HG02852 (cell line): ENCODE results near the gene LENG8.

Experiments used
- ATAC-seq: cut with Tn5 transposase; IDR thresholded peaks from one replicate; pipeline ENCODE4 v1.9.1; 2021; ENCODE audit warnings: mild to moderate bottlenecking, moderate library complexity; ENCODE audit not compliant: unreplicated experiment

The LENG8 gene

DNA sequence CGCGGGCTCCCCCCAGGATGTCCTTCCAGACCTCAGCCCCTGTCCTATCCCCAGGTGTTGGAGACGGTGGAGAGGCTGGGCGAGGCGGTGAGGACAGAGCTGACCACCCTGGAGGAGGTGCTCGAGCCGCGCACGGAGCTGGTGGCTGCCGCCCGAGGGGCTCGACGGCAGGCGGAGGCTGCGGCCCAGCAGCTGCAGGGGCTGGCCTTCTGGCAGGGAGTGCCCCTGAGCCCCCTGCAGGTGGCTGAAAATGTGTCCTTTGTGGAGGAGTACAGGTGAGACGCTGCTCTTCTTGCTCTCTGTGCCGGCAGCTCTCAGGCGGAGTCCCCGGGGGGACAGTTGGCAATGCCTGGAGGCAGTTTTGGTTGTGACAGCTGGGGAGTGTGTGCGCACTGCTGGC, 26.9 kb upstream of the LENG8 start:
- ATAC-seq: no peak

GRCh38 chr19:54424201-54424600, 24.8 kb upstream of the LENG8 start:
- ATAC-seq: no peak

DNA sequence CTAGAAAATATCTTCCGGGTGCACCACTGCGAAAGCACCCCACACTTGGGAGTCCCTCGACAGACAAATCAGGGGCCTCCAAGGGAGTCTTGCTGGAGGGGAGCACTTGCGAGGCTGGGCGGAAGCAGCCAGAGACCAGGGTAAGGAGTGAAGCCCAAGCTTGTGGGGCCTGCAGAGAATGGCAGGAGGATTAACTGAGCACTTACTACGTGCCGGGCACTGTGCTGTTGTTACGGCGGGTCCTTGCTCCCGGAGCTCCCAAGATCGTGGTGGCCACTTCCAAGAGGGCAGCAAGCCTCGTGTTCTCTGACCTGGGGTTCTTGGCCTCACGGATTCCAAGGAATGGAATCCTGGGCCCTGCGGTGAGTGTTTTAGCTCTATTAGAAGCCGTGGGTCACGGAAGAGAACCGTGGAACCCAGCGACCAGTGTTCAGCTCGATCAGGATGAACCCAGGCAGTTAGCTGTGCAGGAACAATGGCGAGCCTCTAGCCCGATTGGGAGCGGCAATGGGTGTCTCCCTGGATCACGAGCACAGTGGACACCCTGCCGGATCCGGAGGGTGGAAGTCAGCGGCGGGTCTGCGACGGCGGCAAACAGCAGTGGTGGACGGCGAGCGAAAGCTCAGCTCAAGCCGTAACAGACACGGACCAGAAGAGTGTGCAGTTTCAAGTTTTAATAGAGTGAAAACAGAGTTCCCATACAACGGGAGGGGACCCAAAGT, 24.2 kb upstream of the LENG8 start:
- ATAC-seq: no peak

- no peak for ATAC-seq
These were observed 23.6 kb upstream of the LENG8 start for GRCh38 chr19:54425382-54425723.

DNA sequence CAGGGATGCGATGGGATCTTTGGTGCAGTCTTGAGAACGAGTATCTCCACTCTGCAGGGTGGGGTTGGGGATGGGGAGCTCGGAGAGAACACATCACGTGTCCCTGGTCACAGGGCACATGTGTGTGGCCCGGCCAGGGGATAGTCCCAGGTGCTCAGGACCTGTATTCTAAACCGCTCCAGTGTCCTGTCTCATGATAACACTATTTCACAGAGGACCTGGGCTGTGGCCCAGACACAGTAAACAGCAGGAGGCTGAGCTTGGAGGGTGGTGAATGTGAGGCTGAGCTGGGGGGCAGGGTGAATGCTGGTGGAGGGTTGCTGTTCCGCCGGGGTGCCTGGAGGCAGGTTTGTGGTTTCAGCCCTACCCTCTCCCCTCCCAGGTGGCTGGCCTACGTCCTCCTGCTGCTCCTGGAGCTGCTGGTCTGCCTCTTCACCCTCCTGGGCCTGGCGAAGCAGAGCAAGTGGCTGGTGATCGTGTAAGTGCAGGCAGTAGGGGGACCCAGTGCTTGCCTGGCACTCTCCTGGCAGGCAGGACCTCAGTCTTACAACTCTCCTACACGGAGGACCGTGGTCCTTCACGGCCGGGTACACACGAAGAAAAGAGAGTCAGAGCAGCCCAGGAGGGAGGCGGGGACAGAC, 22.6 kb upstream of the LENG8 start:
- ATAC-seq: no peak

GRCh38 chr19:54427586-54427985, 21.4 kb upstream of the LENG8 start:
- no peak for ATAC-seq

DNA sequence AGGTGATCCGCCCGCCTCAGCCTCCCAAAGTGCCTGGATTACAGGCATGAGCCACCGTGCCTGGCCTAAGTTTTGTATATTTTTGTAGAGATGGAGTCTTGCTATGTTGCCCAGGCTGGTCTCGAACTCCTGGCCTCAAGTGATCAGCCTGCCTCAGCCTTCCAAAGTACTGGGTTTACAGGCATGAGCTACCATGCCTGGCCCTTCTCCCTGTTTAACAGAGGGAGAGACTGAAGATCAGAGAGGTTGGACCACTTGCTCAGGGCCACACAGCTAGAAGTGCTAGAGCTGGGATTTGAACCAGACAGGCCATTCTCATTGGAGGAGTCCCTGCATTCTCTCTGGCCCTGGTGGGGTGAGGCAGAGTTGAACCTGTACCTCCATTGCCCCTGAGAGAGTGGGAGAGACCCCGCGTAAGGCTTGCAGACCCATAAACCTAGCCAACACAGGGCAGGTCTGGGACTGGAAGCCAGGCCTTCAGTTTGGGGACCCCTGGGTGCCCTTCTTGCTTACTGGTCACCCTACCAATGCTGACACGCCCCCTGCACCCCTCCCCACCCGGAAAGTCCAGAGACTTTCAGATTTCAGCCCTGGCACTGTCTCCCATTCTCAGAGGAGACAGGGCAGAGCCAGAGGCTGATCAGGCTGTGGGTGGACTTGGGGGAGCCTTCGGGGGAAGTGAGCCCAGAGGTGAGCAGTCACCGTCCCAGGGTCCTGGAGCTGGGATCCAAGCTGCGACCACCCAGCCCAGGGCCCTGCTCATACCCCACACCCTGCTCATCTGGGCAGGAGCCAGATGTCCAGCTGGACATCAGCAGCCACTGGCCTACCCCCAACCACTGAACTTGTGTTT, 20.4 kb upstream of the LENG8 start:
- no peak for ATAC-seq

DNA sequence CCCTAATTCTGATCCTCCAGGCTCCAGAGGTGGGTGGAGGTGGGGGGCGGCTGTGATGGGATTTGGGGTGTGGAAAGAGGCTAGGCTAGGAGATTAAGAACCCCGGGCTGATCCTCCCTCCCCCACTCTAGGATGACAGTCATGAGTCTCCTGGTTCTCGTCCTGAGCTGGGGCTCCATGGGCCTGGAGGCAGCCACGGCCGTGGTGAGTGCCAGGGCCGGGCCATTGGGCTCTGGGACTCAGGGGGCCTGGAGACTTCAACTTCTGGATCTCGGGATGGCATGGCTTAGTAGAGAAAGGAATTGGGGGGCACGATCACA, 19.9 kb upstream of the LENG8 start:
- ATAC-seq: no peak

DNA sequence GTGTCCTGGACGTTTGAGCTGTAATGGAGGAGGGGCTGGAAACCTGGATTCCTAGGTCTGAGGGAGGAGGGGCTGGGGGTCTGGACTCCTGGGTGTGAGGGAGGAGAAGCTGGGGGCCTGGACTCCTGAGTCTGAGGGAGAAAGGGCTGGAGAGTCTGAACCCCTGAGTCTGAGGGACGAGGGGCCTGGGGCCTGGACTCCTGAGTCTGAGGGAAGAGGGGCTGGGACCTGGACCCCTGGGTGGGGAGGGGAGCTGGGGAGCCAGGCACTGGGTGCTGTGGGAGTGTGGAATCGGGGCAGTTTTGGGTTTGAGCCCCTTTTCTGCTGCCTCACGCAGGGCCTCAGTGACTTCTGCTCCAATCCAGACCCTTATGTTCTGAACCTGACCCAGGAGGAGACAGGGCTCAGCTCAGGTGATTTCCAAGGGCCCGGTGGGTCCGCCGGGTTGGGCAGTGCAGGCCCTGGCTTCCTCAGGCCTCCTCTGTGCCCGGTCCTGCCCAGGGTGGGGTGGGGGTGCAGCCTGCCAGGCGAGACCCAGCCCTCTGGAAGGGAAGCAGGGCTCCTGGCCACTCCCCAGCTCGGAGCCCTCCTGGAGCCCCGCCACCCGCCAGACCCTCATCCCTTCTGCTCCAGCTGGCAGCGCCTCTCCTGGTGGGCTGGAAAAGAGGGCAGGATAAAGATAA, 19.3 kb upstream of the LENG8 start:
- no peak for ATAC-seq

GRCh38 chr19:54430306-54431254, 18.4 kb upstream of the LENG8 start:
- no peak for ATAC-seq

DNA sequence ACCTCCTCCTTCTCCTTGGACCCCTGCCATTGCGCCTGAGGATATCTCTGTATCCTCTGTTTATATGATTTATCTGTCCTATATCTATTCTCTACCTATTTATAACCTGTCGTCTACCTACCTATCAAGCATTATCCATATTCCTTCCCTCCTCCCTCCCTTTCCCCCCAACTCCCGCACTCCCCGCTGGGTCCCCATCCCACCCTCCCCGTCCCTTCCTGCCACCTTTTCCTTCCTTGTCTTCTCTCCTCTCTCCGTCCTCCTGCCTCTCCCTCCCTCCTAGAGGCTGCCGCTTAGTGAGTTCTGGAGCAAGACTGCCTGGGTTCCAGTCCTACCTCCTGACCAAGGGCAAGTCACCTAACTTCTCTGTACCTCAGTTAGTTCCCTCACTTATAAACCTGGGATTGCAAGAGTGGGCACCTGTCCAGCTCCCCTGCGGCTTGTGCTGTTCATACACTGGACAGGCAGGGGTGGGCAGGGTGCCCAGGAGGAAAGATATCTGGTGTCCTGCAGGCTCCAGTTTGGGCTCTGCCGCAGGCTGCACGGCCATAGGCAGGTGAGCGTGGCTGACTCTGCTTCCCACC, 17.7 kb upstream of the LENG8 start:
- ATAC-seq: no peak

- ATAC-seq: no peak
These were observed 16.8 kb upstream of the LENG8 start for GRCh38 chr19:54432144-54432738.

DNA sequence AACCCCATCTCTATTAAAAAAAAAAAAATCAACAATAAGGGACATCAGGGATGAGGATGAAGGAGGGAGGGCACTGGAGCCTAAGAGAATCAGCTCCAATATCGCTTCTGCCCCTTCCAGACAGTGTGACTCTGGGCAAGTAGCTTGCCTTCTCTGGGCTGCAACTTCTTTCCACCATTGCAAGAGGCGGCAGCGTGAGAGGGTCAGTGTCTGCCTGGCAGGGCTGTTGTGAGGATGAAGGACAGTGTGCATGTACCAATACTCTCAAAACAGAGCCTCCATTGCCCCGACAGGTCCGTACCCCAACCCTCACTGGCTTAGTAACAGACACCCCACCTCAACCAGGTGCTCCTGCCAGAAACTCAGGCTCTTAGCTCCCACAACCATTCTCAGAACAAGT, 15.3 kb upstream of the LENG8 start:
- ATAC-seq: no peak

GRCh38 chr19:54434112-54434872, 14.7 kb upstream of the LENG8 start:
- no peak for ATAC-seq

DNA sequence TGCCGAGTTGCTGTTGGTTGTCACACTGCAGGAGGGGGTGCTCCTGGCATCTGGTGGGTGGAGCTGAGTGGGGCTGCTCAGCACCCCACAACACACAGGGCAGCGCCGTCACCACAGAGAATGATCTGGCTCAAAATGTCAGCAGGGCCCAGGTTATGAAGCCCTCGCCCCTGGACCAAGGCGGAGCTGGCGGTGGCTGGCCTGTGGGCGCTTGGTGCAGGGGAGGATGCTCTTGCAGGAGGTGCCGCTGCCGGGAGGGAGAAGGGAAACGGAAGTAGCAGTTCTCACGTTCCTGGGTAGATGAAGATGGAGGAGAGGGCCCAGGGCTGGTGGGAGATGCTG, 14.2 kb upstream of the LENG8 start:
- no peak for ATAC-seq

DNA sequence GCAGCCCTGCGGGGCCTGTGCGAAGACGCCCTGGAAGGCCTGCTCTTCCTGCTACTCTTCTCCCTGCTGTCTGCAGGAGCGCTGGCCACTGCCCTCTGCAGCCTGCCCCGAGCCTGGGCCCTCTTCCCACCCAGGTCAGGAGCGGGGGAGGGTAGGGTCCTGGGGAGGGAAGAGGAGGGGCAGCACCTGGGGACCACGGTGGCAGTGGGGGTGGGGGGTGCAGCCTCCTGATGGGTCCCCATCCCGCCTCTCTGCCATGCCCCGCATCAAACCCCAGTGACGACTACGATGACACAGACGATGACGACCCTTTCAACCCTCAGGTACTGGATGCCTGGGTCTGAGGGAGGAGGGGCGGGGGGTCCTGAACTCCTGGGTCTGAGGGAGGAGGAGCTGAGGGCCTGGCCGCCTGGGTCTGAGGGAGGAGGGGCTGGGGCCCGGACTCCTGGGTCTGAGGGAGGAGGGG, 13.4 kb upstream of the LENG8 start:
- ATAC-seq: no peak

- no peak for ATAC-seq
These were observed 12.9 kb upstream of the LENG8 start for GRCh38 chr19:54436031-54436523.

DNA sequence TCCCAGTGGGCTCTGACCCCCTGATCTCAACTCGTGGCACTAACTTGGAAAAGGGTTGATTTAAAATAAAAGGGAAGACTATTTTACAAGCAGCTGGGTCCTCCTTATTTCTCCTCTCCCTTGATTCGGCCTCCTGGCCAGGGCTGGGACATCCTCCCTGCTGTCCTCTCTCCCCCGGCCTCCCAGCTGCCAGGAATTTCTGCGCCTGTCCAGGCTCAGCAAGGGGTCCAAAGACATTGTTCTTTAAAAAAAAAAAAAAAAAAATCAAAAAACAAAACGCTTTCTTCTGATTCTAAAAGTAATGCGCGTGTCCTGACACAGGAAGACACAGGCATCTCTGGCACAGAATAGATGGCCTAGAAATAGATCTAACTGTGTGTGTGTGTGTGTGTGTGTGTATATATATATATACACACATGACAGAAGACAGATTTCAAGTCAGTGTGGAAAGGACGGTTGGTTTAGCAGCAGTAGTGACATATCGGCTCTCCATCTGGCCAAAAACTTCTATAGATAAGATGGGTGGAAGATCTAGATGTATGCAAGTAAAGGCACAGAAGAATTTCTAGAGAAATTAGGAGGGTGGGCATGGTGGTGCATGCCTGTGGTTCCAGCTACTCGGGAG, 12.3 kb upstream of the LENG8 start:
- ATAC-seq: no peak
